Fibroblast of lung (primary cell): ENCODE measurements around the gene PARP3.

Experiments
- CTCF ChIP-seq, 2 donors: IDR thresholded peaks in 1 of 2; conservative IDR thresholded peaks in 1 of 2; 1 replicate in 1 of 2; 2 replicates in 1 of 2; pipeline ENCODE4 v1.5.1; 2011 to 2012; ENCODE audit warnings: low read length in 2 of 2, control low read depth in 1 of 2, inconsistent platforms in 1 of 2, low read depth in 1 of 2, mild to moderate bottlenecking in 1 of 2
- EZH2 ChIP-seq: IDR thresholded peaks from 2 replicates; pipeline ENCODE4 v1.5.1; 2012; ENCODE audit warnings: low read length, control low read depth, mild to moderate bottlenecking; ENCODE audit errors: missing control alignments

DNA sequence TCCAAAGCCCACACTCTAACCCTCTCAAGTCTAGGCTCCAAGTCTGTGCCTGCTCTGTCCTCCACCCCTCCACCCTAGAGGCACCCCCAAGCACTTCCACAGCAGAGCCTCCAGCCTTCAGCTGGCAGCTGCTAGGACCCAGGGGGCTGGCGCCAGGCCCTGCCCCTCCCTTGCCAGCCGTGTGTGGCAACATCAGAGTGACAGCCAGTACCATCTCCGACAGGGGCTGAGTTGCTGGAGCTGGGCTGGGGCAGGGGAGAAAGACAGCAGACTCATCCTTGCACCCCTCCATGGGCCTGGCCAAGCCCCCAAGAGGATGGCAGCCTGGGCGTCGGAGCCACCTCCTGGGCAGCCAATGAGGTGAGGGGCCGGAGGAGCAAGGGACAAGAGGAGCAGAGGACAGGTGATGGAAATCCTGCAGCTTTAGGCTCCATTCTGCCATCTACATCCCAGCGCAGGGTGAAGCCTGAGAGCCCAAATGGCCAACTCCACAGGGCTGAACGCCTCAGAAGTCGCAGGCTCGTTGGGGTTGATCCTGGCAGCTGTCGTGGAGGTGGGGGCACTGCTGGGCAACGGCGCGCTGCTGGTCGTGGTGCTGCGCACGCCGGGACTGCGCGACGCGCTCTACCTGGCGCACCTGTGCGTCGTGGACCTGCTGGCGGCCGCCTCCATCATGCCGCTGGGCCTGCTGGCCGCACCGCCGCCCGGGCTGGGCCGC, 13.2 kb downstream of the PARP3 start, which contains the start of gene GPR62:
- TF ChIP-seq CTCF (conservative IDR thresholded peaks at IDR 0.05 in 1 of 2, IDR thresholded peaks at IDR 0.05 in 1 of 2; ENCODE audit: low read depth in 1 of 2, low read length in 2 of 2) (no peak), EZH2 (no peak)
